Measurements from ENCODE around the gene MEX3B. TPM values are rescaled to one million over a fixed set of nuclear protein-coding genes. Genes with fewer than 3 reads are reported as not detected.
A peak's percentile ranks its signal among the peaks of the same experiment; 100 is the strongest.

MEX3B gene
- total and polyA plus RNA-seq, 2 donors (not counting 1 experiment from before 2014, with no cell fraction given) = 2.6 to 8.1 TPM

GRCh38 chr15:82043796-82044372 lies 1.9 kb downstream of the MEX3B start:
- Histone ChIP-seq H4K20me1 (ENCODE audit: control insufficient read depth, extremely low read depth, insufficient read depth, low read length) (no peaks in the 10 kb centered on the region), H3K9me3 (ENCODE audit: control insufficient read depth, insufficient read depth, low read depth, low read length) (no peaks in the 10 kb centered on the region), H3K27me3 (ENCODE audit: control insufficient read depth, insufficient read depth, low read length) (peaks cover 6% of the 10 kb centered on the region), H3K9ac (ENCODE audit: insufficient read depth, low read length) (peak overlapping the region; percentile 77), H3K27ac (ENCODE audit: insufficient read depth, low read length) (peak overlapping the region; percentile 72), H2AFZ (ENCODE audit: low read length) (peak overlapping the region; percentile 76), H3K36me3 (ENCODE audit: control insufficient read depth, insufficient read depth, low read length) (peaks cover 2% of the 10 kb centered on the region), H3K4me2 (ENCODE audit: extremely low read depth, insufficient read depth, low read length) (peak overlapping the region; percentile 92), H3K4me3 (replicated peaks in 1 of 4; ENCODE audit: control extremely low read depth in 1 of 4, insufficient read depth in 1 of 4, low read depth in 3 of 4, low read length in 4 of 4) (peak overlapping the region; percentile 72 to 90 (median 80)), H3K4me1 (ENCODE audit: control insufficient read depth, extremely low read depth, insufficient read depth, low read length) (no peaks in the 10 kb centered on the region), H3K79me2 (ENCODE audit: control insufficient read depth, insufficient read depth, low read length) (peaks cover 13% of the 10 kb centered on the region)
- peak in 1 of 2 donors; percentile 15 for DNase-seq (ENCODE audit: low read depth in 2 of 2)
- no peak for TF ChIP-seq EZH2 (IDR thresholded peaks at IDR 0.05; ENCODE audit: low read length, missing control alignments)
- TF ChIP-seq CTCF (conservative IDR thresholded peaks at IDR 0.05 in 1 of 2, IDR thresholded peaks at IDR 0.05 in 1 of 2; ENCODE audit: low read depth in 1 of 2, low read length in 2 of 2) = no peak

GRCh38 chr15:82043130-82043673 lies 2.6 kb downstream of the MEX3B start:
- no peak overlapping the region for H3K27ac ChIP-seq (ENCODE audit: insufficient read depth, low read length)
- H3K4me2 ChIP-seq (ENCODE audit: extremely low read depth, insufficient read depth, low read length) = peak overlapping the region; percentile 92
- TF ChIP-seq EZH2 (IDR thresholded peaks at IDR 0.05; ENCODE audit: low read length, missing control alignments) = no peak
- no peak for TF ChIP-seq CTCF (conservative IDR thresholded peaks at IDR 0.05 in 1 of 2, IDR thresholded peaks at IDR 0.05 in 1 of 2; ENCODE audit: low read depth in 1 of 2, low read length in 2 of 2)

GRCh38 chr15:82040862-82041261 lies 5.0 kb downstream of the MEX3B start:
- no peak overlapping the region for H3K4me3 ChIP-seq (replicated peaks in 1 of 4; ENCODE audit: control extremely low read depth in 1 of 4, insufficient read depth in 1 of 4, low read depth in 3 of 4, low read length in 4 of 4)
- H2AFZ ChIP-seq (ENCODE audit: low read length) = no peak overlapping the region
- H3K9ac ChIP-seq (ENCODE audit: insufficient read depth, low read length) = no peak overlapping the region
- H4K20me1 ChIP-seq (ENCODE audit: control insufficient read depth, extremely low read depth, insufficient read depth, low read length) = no peaks in the 10 kb centered on the region
- H3K4me2 ChIP-seq (ENCODE audit: extremely low read depth, insufficient read depth, low read length) = no peak overlapping the region
- DNase-seq (ENCODE audit: low read depth in 2 of 2) = no peak
- H3K36me3 ChIP-seq (ENCODE audit: control insufficient read depth, insufficient read depth, low read length) = peaks cover 2% of the 10 kb centered on the region
- TF ChIP-seq EZH2 (IDR thresholded peaks at IDR 0.05; ENCODE audit: low read length, missing control alignments) (no peak), CTCF (conservative IDR thresholded peaks at IDR 0.05 in 1 of 2, IDR thresholded peaks at IDR 0.05 in 1 of 2; ENCODE audit: low read depth in 1 of 2, low read length in 2 of 2) (no peak)
- H3K79me2 ChIP-seq (ENCODE audit: control insufficient read depth, insufficient read depth, low read length) = peaks cover 13% of the 10 kb centered on the region
- no peaks in the 10 kb centered on the region for H3K9me3 ChIP-seq (ENCODE audit: control insufficient read depth, insufficient read depth, low read depth, low read length)
- no peaks in the 10 kb centered on the region for H3K4me1 ChIP-seq (ENCODE audit: control insufficient read depth, extremely low read depth, insufficient read depth, low read length)
- no peak overlapping the region for H3K27ac ChIP-seq (ENCODE audit: insufficient read depth, low read length)
- H3K27me3 ChIP-seq (ENCODE audit: control insufficient read depth, insufficient read depth, low read length) = no peaks in the 10 kb centered on the region

More at GRCh38 chr15:82043130-82043673, 2.6 kb downstream of the MEX3B start:
- DNase-seq (ENCODE audit: low read depth in 2 of 2) = peak in 1 of 2 donors; percentile 8
- Histone ChIP-seq H3K36me3 (ENCODE audit: control insufficient read depth, insufficient read depth, low read length) (peaks cover 2% of the 10 kb centered on the region), H3K9me3 (ENCODE audit: control insufficient read depth, insufficient read depth, low read depth, low read length) (no peaks in the 10 kb centered on the region), H3K4me3 (replicated peaks in 1 of 4; ENCODE audit: control extremely low read depth in 1 of 4, insufficient read depth in 1 of 4, low read depth in 3 of 4, low read length in 4 of 4) (peak overlapping the region; percentile 72 to 90 (median 80)), H3K9ac (ENCODE audit: insufficient read depth, low read length) (no peak overlapping the region), H3K27me3 (ENCODE audit: control insufficient read depth, insufficient read depth, low read length) (peaks cover 5% of the 10 kb centered on the region), H4K20me1 (ENCODE audit: control insufficient read depth, extremely low read depth, insufficient read depth, low read length) (no peaks in the 10 kb centered on the region), H3K79me2 (ENCODE audit: control insufficient read depth, insufficient read depth, low read length) (peaks cover 13% of the 10 kb centered on the region), H3K4me1 (ENCODE audit: control insufficient read depth, extremely low read depth, insufficient read depth, low read length) (no peaks in the 10 kb centered on the region), H2AFZ (ENCODE audit: low read length) (no peak overlapping the region)
